Measurements from ENCODE around the gene TOP1.
A peak's percentile ranks its signal among the peaks of the same experiment; 100 is the strongest.

DNA sequence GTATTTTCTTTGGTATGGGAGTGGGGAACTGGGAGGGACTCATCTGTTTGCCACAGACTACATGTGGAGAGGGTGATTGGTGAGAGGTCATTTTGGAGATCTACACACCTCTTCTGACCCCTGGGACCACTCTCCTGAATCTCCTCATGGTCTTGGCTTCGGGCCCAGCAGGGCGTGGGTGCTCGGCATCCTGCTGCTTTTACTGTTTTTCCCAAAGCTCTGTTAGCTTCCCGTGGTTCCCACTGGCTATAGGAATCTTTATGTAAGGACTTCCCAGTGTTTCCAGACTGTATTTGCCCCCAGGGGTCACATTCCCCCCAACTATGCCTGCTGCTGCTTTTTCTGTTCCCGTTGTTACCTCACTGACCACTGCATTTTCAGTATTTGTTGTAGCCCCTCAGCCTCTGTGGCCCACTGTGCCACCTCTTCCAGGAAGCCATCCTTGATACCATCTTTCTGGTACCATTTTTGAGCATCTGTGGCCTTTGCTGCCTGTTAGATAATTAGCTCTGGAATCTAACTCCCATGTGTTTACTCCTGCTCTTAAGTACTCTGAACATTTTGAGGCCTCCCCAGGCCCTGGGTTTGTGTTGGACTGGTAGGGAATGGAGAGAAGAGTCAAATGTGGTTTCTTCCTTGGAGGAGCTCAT is 123.6 kb downstream of the TOP1 start:
- TF ChIP-seq, protein P1, sequence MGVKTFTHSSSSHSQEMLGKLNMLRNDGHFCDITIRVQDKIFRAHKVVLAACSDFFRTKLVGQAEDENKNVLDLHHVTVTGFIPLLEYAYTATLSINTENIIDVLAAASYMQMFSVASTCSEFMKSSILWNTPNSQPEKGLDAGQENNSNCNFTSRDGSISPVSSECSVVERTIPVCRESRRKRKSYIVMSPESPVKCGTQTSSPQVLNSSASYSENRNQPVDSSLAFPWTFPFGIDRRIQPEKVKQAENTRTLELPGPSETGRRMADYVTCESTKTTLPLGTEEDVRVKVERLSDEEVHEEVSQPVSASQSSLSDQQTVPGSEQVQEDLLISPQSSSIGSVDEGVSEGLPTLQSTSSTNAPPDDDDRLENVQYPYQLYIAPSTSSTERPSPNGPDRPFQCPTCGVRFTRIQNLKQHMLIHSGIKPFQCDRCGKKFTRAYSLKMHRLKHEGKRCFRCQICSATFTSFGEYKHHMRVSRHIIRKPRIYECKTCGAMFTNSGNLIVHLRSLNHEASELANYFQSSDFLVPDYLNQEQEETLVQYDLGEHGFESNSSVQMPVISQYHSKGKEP (tag by site-specific recombination; IDR thresholded peaks at IDR 0.05) = no peak
- TF ChIP-seq CTCF (tag by site-specific recombination; IDR thresholded peaks at IDR 0.05) = no peak
- TF ChIP-seq, protein P2, sequence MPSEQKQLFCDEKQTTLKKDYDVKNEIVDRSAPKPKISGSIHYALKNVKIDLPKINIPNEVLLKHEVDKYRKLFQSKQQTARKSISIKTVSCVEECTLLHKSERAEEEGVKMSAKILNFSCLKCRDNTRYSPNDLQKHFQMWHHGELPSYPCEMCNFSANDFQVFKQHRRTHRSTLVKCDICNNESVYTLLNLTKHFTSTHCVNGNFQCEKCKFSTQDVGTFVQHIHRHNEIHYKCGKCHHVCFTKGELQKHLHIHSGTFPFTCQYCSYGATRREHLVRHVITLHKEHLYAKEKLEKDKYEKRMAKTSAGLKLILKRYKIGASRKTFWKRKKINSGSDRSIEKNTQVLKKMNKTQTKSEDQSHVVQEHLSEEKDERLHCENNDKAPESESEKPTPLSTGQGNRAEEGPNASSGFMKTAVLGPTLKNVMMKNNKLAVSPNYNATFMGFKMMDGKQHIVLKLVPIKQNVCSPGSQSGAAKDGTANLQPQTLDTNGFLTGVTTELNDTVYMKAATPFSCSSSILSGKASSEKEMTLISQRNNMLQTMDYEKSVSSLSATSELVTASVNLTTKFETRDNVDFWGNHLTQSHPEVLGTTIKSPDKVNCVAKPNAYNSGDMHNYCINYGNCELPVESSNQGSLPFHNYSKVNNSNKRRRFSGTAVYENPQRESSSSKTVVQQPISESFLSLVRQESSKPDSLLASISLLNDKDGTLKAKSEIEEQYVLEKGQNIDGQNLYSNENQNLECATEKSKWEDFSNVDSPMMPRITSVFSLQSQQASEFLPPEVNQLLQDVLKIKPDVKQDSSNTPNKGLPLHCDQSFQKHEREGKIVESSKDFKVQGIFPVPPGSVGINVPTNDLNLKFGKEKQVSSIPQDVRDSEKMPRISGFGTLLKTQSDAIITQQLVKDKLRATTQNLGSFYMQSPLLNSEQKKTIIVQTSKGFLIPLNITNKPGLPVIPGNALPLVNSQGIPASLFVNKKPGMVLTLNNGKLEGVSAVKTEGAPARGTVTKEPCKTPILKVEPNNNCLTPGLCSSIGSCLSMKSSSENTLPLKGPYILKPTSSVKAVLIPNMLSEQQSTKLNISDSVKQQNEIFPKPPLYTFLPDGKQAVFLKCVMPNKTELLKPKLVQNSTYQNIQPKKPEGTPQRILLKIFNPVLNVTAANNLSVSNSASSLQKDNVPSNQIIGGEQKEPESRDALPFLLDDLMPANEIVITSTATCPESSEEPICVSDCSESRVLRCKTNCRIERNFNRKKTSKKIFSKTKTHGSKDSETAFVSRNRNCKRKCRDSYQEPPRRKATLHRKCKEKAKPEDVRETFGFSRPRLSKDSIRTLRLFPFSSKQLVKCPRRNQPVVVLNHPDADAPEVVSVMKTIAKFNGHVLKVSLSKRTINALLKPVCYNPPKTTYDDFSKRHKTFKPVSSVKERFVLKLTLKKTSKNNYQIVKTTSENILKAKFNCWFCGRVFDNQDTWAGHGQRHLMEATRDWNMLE (tag by site-specific recombination; conservative IDR thresholded peaks at IDR 0.05; ENCODE audit: low read depth) = no peak
- TF ChIP-seq ATF2 (tag by site-specific recombination; IDR thresholded peaks at IDR 0.05; ENCODE audit: low read depth) = no peak
- peak; percentile 99 for TF ChIP-seq ZIC2 (tag by site-specific recombination; IDR thresholded peaks at IDR 0.05)
- TF ChIP-seq ZNF777 (tag by site-specific recombination; IDR thresholded peaks at IDR 0.05; ENCODE audit: borderline replicate concordance) = no peak
- TF ChIP-seq ZNF121 (tag by site-specific recombination; IDR thresholded peaks at IDR 0.05) = no peak
- no peak for TF ChIP-seq TRIM28 (IDR thresholded peaks at IDR 0.05; ENCODE audit: borderline replicate concordance, low read length)
- no peak for TF ChIP-seq ZNF311 (tag by site-specific recombination; IDR thresholded peaks at IDR 0.05; ENCODE audit: borderline replicate concordance)

Measured in HEK293 (cell line).